CD4-positive, alpha-beta T cell treated with Interleukin-10 for 1 hour (primary cell): ENCODE results near the gene GJA3.
A peak's percentile ranks its signal among the peaks of the same experiment; 100 is the strongest.

ENCODE experiments used
- DNase-seq: peaks from one replicate; pipeline ENCODE4 v3.0.0-alpha.2; 2020

Gene GJA3

DNA sequence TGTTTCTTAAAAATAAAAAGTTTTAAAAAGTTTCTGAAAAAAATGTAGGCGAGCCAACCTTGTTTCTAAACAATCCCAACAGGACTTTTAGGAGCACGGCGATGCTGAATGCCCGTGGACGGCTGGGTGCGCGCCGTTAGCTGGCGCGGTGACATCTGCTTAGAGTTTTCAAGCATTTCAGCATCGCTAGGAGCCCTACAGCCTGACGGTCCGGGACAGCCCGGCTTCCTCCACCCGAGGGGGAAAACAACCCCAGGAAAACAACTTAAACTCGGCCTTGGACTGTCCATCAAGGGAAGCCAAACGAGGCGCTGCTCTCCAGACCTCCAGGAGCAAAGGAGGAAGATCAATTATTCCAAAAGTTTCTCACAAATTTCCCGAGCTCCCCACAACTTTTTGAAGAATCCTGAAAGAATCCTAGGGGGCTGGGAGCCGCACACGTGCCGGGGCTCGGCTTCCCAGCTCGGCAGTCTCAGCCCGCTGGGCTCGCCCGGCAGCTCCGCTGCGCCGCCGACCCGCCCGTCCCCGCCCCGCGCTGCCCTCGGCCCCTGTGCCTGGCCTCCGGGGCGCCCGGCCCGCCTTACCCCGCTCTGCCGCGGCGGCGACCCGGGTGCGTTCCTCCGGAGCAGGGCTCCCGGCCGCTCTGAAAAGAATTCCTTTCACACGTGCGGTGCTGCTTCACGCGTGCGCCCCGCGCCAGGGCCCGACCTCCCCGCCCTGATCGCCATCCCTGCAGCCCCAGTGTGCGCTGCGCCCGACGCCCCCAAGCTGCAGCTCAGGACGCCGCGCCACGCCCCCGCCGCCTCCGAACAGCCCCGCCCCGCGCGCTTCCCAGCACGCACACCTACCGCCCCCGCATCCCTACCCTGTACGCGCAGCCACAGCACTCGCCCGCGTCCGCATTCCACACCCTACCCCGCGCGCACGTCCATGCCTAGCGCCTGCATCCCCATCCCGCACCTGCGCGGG lies at the start of gene GJA3:
TSS of gene GJA3 (minus strand) at position 747 of the 969 bp plus-strand sequence. CDS start 17,764 bp downstream, outside the sequence.
- DNase-seq: peak; percentile 49

DNA sequence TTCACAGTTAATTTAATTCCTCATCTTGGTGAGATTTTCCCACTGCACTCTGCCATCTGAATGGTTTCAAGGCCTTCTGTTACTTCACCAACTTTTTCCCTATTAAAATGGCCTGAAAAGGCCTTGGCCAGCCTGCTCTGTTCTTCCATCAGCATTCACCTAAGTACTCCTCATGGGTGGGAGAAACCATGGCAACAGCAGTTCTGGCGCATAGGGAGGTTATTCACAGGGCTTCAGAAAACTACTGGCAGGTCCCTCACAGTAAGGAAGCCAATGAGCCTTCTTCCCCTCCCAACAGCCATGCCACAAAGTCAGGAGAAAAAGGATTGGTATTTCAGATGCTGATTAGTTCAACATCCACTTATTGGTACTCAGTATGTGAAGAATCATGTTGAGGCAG lies 49.1 kb upstream of the GJA3 start:
- DNase-seq: no peak

DNA sequence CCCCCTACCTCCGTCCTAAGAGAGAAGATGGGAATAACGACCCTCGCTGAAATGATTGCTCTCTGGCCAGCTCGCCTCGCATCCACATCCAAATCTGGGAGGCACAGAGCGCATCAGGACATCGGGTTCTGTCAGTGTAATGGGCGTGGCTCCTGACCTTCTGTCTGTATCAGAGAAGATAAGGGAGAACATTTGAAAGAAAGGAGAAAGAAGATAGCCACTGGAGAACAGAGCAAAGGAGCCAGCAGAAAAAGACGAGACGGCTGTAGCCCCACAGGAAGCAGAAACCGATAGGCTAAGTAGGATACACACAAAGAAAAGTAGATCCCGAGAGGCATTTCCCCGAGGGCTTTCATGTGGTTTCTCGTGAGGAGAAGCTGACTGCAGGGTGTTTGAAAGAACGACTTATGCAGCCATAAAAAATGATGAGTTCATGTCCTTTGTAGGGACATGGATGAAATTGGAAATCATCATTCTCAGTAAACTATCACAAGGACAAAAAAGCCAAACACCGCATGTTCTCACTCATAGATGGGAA lies 45.9 kb upstream of the GJA3 start:
- no peak for DNase-seq

DNA sequence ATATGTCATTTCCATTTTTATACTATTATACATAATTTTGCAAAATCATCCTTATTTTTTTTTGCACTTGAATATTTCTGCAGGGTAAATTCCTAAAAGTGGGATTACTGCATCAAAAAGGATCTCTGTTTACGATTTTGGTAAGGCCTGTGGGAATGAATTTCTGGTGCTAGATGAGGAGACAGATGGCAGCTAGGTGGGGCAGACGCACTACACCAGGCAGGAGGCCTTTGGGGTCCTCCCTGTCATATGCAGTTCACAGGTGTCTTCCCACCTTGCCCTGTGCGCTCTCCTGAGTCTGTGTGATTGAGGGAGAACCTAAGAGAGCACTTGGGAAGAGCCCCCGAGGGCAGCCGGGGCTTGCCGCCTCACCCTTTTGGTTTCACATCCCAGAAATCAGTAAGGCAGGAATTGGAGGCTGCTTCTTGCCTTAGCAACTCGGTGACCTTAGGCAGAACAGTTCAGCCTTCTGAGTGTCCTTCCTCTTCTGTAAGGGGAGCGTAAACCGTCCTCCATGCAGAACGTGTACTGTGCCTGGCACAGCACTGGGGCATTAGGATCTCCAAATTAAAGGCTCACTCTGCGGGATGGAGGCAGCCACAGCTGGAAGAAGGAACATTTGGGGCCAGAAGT lies 45.3 kb upstream of the GJA3 start:
- DNase-seq: no peak

DNA sequence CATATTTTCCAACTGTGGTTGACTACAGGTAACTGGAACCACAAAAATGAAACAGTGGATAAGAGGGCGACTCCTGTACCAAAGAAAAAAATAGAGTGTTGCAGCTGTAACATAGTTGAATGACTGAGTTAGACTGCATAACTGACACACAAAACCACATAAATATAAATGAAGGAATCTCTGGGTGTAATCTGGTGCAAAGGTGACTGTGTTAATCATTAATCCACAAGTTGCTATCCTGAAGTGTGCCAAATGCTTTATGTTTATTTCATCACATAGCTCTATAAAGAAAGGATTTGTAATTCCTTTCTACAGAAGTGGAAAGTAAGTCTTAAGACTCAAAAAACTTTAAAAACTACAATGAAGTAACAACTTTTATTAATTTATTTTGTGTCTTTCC lies 37.9 kb upstream of the GJA3 start:
- DNase-seq: no peak

DNA sequence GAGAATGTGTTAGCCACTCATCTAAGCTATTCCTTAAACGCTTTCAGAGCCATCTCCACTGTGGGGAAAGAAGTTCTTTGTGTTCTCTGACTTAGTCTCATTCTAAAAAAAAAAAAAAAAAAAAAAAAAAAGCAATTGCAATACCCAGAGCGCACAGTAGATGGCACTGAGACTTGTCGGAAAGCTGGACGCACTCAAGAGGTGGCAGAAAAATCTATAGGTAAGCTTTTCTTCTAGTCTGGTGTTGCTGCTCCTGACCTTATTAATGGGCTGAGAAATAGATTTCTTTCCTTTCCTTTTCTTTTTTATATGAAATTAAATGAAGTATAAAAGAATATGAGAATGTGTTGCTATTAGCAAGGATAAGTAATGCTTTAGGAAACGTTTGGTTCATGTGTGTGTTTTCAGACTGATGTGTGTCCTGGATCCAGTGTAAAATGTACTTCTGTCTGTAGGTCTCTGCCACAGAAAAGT lies 36.5 kb upstream of the GJA3 start:
- DNase-seq: peak; percentile 52

DNA sequence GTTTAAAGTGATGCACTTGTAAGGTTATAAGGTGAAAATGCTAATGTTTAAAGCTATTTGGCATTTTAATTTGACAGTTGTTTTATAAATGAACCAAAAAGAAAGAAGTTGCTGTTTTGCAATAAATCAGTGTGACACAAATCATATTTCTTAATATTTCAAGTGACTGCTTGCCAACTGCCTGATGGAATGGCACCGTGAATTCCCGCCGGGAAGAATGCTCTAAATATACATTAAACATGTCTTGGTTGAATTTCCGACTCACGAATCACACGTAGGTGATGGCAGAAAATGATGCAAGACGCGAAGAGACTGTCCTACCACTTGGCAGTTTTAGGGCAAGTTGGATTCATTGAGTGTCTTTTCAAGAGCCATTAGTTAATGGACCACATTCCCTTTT lies 34.9 kb upstream of the GJA3 start:
- DNase-seq: no peak

DNA sequence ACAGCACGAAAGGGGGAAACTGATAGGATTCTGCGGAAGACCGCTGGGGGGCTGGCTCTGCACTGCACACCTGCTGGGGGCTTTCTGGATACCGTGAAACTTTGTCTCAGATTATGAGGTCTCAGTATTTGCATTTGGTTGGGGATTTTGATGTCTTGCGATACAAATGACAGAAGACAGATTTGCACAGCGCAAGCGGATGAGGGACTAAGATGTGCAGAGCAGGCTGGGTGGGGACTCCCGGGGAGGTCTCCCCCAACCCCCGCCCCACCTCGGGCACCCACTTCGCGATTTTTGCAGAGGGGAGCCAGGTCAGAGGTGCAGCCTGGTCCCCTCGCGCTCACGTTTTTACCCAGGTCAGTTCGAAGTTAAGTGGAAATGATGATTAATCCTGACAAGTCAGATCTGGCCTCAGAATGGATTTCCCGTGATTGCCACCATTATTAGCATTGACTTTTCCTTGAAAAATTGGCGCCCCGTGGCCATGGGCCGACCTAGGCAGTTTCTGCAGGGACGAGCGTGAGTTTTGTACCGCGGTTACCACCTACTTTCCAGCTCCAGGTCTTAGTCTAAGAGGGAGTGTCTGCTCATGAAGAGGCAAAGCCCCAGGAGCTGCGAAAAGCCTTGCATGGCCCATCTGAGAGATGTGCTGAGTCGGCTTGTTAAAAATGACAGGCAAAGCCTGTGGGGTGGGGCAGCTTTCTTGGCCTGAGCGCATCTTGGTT lies 33.2 kb upstream of the GJA3 start:
- DNase-seq: peak; percentile 14

DNA sequence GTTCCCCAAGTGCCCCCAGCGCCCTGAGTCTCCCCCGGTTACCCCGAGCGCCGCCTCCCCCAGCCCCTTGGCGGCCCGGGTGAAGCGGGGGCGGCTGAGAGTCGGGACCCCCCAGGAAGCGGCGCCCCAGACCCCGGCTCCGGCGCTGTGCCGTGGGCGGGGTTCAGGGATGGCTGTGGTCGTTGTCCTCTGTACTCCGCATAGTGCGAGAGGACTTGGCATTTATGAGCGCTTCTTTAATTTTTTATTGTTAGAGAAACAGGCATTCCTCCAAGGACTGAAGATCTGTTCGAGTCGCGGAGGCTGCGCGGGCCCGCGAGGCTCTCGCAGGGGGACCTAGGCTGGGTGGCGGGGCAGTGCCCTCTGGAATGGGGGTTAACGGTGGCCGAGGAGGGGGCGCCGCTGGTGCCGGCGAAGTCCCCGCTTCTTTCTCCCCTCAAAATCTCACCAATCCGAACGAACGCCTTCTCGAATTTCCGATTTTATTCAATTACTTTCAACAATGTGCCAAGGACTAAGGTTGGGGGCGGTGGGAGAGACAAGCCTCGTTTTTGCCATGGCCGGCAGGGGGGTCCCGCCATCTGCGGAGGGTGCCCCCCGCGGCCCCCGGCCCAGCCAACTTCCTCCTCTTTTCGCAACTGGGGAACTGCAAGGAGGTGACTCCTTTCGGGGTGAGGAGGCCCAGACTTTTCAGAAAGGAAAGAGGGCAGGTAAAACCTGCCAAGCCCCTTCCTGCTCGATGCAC lies 32.5 kb upstream of the GJA3 start:
- DNase-seq: peak; percentile 4

DNA sequence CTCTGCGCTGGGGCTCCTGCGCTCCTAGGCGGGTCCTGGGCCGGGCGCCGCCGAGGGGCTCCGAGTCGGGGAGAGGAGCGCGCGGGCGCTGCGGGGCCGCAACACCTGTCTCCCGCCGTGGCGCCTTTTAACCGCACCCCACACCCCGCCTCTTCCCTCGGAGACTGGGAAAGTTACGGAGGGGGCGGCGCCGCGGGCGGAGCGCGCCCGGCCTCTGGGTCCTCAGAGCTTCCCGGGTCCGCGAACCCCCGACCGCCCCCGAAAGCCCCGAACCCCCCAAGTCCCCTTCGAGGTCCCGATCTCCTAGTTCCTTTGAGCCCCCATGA lies 31.9 kb upstream of the GJA3 start, which contains the start of gene GJB2:
TSS of gene GJB2 (minus strand) at position 103 of the 326 bp plus-strand sequence. CDS start 3,357 bp downstream, outside the sequence.
- DNase-seq: peak; percentile 17

DNA sequence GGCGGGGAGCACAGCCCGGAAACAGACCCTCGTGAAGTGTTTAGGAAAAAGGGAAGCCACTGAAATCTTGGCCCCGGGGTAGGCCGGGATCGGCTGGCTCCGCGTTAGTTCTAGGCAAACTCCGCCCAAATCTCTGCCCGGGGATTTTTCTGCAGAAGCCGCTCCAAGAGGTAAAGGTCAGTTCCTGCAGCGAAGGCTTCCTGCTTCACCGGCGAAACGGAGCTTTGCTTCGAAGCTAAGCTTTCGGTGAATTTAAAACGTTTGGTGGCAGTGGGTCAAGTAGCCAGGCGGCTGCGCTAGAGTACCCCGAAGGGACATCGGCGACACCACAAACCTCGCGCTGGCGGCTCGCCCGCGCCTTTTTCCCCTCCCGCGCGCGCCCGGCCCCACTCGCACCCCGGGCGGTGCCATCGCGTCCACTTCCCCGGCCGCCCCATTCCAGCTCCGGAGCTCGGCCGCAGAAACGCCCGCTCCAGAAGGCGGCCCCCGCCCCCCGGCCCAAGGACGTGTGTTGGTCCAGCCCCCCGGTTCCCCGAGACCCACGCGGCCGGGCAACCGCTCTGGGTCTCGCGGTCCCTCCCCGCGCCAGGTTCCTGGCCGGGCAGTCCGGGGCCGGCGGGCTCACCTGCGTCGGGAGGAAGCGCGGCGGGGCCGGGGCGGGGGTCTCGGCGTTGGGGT lies 31.4 kb upstream of the GJA3 start:
- peak; percentile 11 for DNase-seq

DNA sequence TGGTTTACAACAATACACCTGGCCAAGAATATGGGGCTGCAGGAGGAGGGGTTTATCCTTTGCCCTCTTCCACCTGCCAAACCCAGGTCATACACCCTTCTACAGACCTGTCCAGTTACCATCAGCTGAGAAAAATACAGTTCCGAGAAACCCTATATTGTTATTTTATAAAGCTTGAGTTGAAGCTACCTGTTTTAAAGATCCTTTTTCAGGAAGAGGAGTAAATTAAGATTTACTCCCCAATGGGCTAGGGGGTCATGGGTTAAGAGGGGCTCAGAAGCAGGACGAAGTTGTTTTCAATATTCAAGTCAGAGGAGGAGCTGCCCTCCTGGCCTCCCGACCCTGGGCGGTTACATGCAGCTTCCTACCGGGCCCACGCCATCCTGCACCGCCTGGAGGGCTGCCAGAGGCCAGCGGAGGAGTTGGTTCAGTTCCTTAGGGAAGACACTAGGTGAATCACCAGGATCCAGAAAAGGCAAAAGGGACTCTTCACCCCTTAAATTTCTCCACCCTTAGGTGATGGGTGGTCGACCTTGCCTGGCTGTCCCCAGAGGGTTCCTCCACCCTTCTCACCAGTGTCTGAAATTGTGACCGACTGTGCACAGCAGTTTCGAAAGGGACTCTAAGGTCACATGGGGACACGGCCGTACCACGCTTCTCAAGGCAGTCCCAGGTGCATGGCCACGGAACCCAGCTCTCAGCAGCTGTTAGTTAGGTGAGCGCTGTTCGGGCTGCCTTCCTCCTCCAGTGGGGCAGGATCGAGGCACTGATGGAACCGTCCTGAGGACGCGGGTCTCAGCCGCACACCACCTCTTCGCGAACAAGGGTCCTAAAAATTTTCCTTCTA lies 30.7 kb upstream of the GJA3 start:
- no peak for DNase-seq

DNA sequence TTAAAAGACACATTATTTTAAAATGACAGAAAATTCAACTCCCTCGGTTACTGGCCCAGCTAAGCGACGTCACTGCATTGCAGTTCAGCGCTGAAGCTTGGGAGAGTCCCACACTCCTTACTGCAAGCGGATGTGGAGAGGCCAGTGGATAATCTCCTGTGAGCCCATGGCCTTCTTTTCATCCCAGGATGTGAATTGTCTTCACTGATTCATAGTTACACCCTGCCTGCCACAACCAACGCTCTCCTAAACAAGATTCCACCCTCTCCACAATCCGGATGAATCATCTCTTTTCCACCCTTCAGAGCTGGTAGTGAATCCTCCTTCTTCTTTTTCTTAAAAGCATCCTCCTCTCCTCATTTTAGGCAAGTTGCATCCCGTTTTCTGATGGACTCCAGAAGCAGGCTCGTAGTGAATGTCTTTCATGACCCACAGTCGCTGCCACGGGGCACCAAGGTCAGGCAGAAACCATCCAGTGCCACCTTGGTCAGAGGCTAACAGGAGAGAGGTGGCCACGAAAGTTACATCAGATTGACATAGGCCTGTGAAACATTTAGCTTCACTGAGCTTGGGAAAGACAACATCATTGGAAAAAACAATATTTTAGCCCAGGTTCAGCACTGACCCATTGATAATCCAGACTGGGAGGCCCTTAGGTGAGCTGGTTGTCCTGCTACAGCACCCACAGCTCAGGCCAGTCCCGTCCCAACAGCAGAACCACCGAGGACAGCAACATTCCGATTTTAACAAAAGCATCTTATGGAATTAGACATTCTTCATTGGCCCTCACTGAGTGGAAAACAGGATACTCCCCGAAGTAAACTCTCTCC lies 29.8 kb upstream of the GJA3 start:
- DNase-seq: no peak

DNA sequence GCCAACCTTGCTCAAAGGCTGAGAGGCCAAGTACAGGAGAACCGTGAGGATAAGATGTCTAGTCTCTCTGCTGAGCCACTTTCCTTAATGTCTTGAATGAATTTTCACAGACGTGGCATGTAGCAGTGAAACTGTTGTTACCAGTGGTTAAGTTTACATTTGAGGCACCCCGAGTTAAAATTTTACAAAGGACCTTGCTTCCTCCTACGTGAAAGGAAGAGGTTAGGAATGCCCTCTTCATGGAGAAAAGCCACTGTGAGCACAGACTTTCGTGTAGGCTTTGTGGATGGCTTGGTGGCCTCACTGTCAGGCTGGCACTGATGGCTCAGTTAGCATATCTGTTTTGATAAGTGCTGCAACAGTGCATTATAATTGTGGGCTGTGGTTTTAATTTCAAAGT lies 29.2 kb upstream of the GJA3 start:
- DNase-seq: no peak

DNA sequence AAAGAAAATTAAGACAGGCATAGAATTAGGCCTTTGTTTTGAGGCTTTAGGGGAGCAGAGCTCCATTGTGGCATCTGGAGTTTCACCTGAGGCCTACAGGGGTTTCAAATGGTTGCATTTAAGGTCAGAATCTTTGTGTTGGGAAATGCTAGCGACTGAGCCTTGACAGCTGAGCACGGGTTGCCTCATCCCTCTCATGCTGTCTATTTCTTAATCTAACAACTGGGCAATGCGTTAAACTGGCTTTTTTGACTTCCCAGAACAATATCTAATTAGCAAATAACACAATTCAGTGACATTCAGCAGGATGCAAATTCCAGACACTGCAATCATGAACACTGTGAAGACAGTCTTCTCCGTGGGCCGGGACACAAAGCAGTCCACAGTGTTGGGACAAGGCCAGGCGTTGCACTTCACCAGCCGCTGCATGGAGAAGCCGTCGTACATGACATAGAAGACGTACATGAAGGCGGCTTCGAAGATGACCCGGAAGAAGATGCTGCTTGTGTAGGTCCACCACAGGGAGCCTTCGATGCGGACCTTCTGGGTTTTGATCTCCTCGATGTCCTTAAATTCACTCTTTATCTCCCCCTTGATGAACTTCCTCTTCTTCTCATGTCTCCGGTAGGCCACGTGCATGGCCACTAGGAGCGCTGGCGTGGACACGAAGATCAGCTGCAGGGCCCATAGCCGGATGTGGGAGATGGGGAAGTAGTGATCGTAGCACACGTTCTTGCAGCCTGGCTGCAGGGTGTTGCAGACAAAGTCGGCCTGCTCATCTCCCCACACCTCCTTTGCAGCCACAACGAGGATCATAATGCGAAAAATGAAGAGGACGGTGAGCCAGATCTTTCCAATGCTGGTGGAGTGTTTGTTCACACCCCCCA lies 28.1 kb upstream of the GJA3 start:
- DNase-seq: no peak

DNA sequence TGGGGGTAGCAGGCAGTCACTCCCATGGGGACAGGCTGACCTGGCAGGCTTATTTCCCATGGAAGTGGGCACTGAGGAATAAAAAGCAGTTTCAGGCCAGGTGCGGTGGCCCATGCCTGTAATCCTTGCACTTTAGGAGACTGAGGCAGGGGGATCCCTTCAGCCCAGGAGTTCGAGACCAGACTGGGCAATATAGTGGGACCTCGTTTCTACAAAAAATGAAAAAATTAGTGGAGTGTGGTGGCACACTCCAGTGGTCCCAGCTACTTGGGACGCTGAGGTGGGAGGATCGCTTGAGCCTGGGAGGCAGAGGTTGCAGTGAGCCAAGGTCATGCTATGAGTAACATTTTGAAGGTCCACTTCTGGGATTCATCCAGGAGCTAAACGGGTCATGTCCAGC lies 25.9 kb upstream of the GJA3 start:
- no peak for DNase-seq

DNA sequence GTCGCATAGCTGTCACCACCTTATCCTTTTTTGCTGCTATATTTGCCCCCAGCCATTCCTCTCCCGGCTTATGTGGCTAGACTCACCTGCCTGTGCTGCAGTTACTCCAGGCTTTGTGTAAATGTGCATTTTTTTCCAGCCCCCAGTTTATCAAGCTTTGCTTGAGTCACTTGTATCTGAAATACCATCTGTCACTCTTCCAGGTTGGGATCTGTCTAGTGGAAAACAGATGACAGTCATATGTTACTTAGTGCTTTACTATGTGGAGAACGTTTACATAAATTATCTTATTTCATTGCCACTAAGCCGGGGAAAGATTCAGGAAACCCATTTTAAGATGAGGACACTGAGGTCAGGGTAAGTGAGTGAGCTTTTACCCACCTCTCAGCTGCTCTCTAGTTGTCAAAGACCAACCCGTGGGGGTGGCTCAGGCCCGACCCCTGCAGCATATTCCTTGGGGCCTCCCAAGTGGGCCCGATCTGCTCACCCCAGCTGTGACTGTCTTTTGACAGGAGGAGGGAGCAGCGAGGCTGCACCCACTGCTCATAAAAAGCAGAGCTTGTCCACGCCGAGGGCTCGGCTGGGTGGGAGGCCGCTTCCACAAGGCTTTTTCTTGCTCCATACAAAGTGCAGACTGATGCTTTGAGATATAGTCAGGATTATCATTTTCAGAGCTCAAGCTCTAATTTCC lies 24.7 kb upstream of the GJA3 start:
- DNase-seq: no peak

DNA sequence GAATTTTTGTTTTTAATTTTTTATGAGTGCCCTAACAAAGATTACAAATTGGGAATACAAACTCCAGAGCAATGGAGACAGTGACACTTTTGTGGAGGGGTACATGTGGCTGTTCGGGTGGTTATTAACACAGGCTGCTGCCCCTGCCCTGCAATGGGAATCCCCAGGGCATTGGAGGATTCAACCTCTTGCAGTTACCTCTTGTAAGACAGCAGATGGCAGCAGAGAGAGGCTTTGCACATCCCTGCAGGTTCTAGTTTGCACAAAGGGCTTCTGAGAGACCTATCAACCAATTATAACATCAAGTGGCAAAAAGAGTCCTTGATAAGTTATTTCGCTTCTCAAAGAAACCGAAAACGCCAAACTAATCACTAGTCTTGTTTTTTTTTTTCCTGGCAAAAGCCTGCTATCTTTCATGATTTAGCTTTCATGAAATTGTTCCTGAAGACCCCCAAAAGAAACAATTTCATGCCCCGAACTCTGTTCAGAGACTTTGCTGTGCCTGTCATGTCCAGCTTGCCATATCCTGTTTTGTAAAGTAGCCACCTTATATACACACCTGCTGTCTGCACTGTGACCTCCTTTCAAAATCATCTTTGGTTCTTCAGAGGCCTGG lies 21.5 kb upstream of the GJA3 start:
- DNase-seq: peak; percentile 76
